A673 (cell line): Measurements from ENCODE around the gene ERGIC3. TPM values are rescaled to one million over a fixed set of nuclear protein-coding genes. Genes with fewer than 3 reads are reported as not detected.

Experiments used
- BruUV-seq: library from RNA; stranded (reverse); fragments of 400-500 nt; replicated peaks from 2 replicates; lab custom pipeline; 2021; lab: Mats Ljungman, UMichigan
- CTCF ChIA-PET: fragments of 300-600 bp; sonication (Branson Sonifier 250); formaldehyde crosslinking; loops from one replicate; lab custom pipeline; 2022; ENCODE audit warnings: antibody characterized with exemption; lab: Charles Lee
- POLR2A ChIA-PET: fragments of 300-600 bp; sonication (Branson Sonifier 250); formaldehyde crosslinking; loops from one replicate; lab custom pipeline; 2022; ENCODE audit warnings: antibody characterized with exemption; ENCODE audit not compliant: low non-redundant PET; lab: Charles Lee
- DNase-seq: peaks from one replicate; pipeline ENCODE4 v3.0.0-alpha.2; 2015; ENCODE audit warnings: low spot score
- H3K27ac ChIP-seq: fragments of 200-600 bp; sonication (generic); 2 replicates; pipeline ENCODE4 v1.5.1; 2016; ENCODE audit warnings: mixed run types, low read depth, mild to moderate bottlenecking, mixed read lengths, antibody characterized with exemption, low read length; ENCODE audit not compliant: poor library complexity, severe bottlenecking
- H3K27me3 ChIP-seq: fragments of 200-600 bp; sonication (generic); replicated peaks from 2 replicates; pipeline ENCODE4 v1.6.1; 2017; ENCODE audit warnings: mixed run types, low read depth, mild to moderate bottlenecking, mixed read lengths, antibody characterized with exemption, low read length; ENCODE audit not compliant: insufficient read depth, poor library complexity
- H3K36me3 ChIP-seq: fragments of 200-600 bp; sonication (generic); 2 replicates; pipeline ENCODE4 v1.6.1; 2016; ENCODE audit warnings: mixed run types, mild to moderate bottlenecking, mixed read lengths, antibody characterized with exemption, low read length; ENCODE audit not compliant: insufficient read depth, poor library complexity, severe bottlenecking
- H3K4me1 ChIP-seq: fragments of 200-600 bp; sonication (generic); 2 replicates; pipeline ENCODE4 v1.6.1; 2017; ENCODE audit warnings: mixed run types, mild to moderate bottlenecking, mixed read lengths, antibody characterized with exemption, low read length; ENCODE audit not compliant: insufficient read depth, poor library complexity, severe bottlenecking
- H3K4me3 ChIP-seq: fragments of 200-600 bp; sonication (generic); 2 replicates; pipeline ENCODE4 v1.5.1; 2016; ENCODE audit warnings: low read depth, mixed run types, mild to moderate bottlenecking, mixed read lengths, low read length; ENCODE audit not compliant: poor library complexity, severe bottlenecking
- H3K9me3 ChIP-seq: fragments of 200-600 bp; sonication (generic); 2 replicates; pipeline ENCODE4 v1.6.1; 2016; ENCODE audit warnings: mixed run types, low read depth, mild to moderate bottlenecking, mixed read lengths, antibody characterized with exemption, low read length; ENCODE audit not compliant: poor library complexity, severe bottlenecking
- CTCF ChIP-seq: fragments of 300-800, 200-600 bp; sonication (generic); conservative IDR thresholded peaks from 2 replicates; pipeline ENCODE4 v1.5.1; 2017; ENCODE audit warnings: low read depth, mild to moderate bottlenecking, antibody characterized with exemption, low read length, moderate library complexity, mixed read lengths
- EZH2 ChIP-seq: fragments of 200-600 bp; sonication (generic); IDR thresholded peaks from 2 replicates; pipeline ENCODE4 v1.6.1; 2017; ENCODE audit warnings: borderline replicate concordance, low read depth, mild to moderate bottlenecking, mixed read lengths, antibody characterized with exemption, low read length; ENCODE audit not compliant: poor library complexity, severe bottlenecking
- intact Hi-C: fragments of 100-400 bp; cut with micrococcal nuclease; formaldehyde crosslinking; loops from one replicate; pipeline ENCODE4 v1.10.0; 2022; ENCODE audit not compliant: unreplicated experiment
- total RNA-seq: library from RNA; stranded (reverse); gene quantifications from 2 replicates; pipeline ENCODE4 v1.2.3, GENCODE V29; 2021

The ERGIC3 gene
- total RNA-seq, 1 experiment from 2014 or later, result 256 TPM

DNA sequence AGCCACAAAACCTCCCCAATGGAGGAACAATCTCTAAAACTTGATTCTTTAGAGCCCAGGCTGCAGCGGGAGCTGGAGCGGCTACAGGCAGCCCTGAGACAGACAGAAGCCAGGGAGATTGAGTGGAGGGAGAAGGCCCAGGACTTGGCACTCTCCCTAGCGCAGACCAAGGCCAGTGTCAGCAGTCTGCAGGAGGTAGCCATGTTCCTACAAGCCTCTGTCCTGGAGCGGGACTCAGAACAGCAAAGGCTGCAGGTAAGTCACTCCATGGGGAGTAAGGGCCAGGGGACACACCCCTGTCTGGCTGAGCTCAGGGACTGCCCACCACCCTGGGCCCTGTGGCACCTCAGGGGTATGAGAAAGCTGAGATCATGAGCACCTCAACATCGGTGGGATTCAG lies 37.1 kb upstream of the ERGIC3 start:
- ChIA-PET CTCF (no interaction called here), POLR2A (no interaction called here)
- no TSS peak for BruUV-seq
- intact Hi-C loops, result no loop called here
- no peaks in the 10 kb centered on the region for H3K4me1 ChIP-seq
- H3K36me3 ChIP-seq, result peaks cover 48% of the 10 kb centered on the region
- H3K9me3 ChIP-seq, result no peaks in the 10 kb centered on the region
- H3K27me3 ChIP-seq, result no peaks in the 10 kb centered on the region
- no peak overlapping the region for H3K27ac ChIP-seq
- no peak for DNase-seq
- H3K4me3 ChIP-seq, result no peak overlapping the region
- no peak for TF ChIP-seq CTCF
- no peak for TF ChIP-seq EZH2

GRCh38 chr20:35506179-35506578 lies 35.7 kb upstream of the ERGIC3 start:
- H3K9me3 ChIP-seq, result no peaks in the 10 kb centered on the region
- ChIA-PET POLR2A (no interaction called here), CTCF (no interaction called here)
- H3K4me1 ChIP-seq, result no peaks in the 10 kb centered on the region
- TF ChIP-seq CTCF, result no peak
- TF ChIP-seq EZH2, result no peak
- no TSS peak for BruUV-seq
- H3K4me3 ChIP-seq, result no peak overlapping the region
- no peak overlapping the region for H3K27ac ChIP-seq
- no peak for DNase-seq
- H3K27me3 ChIP-seq, result no peaks in the 10 kb centered on the region
- intact Hi-C loops, result no loop called here
- peaks cover 47% of the 10 kb centered on the region for H3K36me3 ChIP-seq

- ChIA-PET CTCF (no interaction called here), POLR2A (no interaction called here)
- intact Hi-C loops, result no loop called here
- no peak overlapping the region for H3K27ac ChIP-seq
- H3K4me3 ChIP-seq, result no peak overlapping the region
- BruUV-seq, result no TSS peak
- no peaks in the 10 kb centered on the region for H3K27me3 ChIP-seq
- no peak for TF ChIP-seq CTCF
- H3K36me3 ChIP-seq, result peaks cover 54% of the 10 kb centered on the region
- H3K9me3 ChIP-seq, result no peaks in the 10 kb centered on the region
- H3K4me1 ChIP-seq, result no peaks in the 10 kb centered on the region
- no peak for DNase-seq
These were observed 34.8 kb upstream of the ERGIC3 start for GRCh38 chr20:35506872-35507638.
